HEK293 (cell line): ENCODE data around the gene ABAT.

Experiments
- CTCF ChIP-seq: fragments of 450-650 bp; formaldehyde crosslinking; IDR thresholded peaks from 2 replicates; pipeline ENCODE4 v1.5.1; 2016; ENCODE audit warnings: missing biosample characterization, missing genetic modification characterization
- REST ChIP-seq: fragments of 450-650 bp; formaldehyde crosslinking; IDR thresholded peaks from 2 replicates; pipeline ENCODE4 v1.5.1; 2016; ENCODE audit warnings: missing biosample characterization, missing genetic modification characterization
- ZNF175 ChIP-seq: fragments of 450-650 bp; formaldehyde crosslinking; IDR thresholded peaks from 2 replicates; pipeline ENCODE4 v1.5.1; 2016; ENCODE audit warnings: missing biosample characterization, missing genetic modification characterization
- ZNF280C ChIP-seq: fragments of 450-650 bp; formaldehyde crosslinking; IDR thresholded peaks from 2 replicates; pipeline ENCODE4 v1.5.1; 2016; ENCODE audit warnings: missing biosample characterization, missing genetic modification characterization
- ZNF335 ChIP-seq: fragments of 450-650 bp; formaldehyde crosslinking; conservative IDR thresholded peaks from 2 replicates; pipeline ENCODE4 v1.5.1; 2016; ENCODE audit warnings: missing biosample characterization, missing genetic modification characterization

GRCh38 chr16:8739989-8740704 is 65.7 kb downstream of the ABAT start:
- TF ChIP-seq ZNF335 (tag by site-specific recombination) (no peak), CTCF (no peak), ZNF175 (tag by site-specific recombination) (no peak), REST (no peak), ZNF280C (tag by site-specific recombination) (no peak)
